GM18526 (cell line): ENCODE data around the gene TNFAIP6.

Experiments
- POLR2A ChIP-seq: IDR thresholded peaks from 3 replicates; pipeline ENCODE4 v1.6.1; 2011; ENCODE audit not compliant: insufficient read length; ENCODE audit errors: extremely low read depth

The TNFAIP6 gene

DNA sequence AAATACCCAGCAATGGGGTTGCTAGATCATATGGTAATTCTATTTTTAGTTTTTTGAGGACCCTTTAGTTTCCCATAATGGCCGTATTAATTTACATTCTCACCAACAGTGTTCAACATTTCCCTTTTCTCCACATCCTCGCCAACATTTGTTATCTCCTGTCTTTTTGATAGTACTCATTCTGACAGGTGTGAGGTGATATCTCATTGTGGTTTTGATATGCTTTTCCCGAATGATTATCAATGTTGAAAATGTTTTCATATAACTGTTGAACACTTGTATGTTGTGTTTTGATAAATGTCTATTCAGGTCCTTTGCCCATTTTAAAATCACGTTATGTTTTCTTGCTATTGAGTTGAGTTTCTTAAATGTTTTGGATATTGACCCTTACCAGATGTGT, 46.5 kb downstream of the TNFAIP6 start:
- TF ChIP-seq POLR2A: no peak

DNA sequence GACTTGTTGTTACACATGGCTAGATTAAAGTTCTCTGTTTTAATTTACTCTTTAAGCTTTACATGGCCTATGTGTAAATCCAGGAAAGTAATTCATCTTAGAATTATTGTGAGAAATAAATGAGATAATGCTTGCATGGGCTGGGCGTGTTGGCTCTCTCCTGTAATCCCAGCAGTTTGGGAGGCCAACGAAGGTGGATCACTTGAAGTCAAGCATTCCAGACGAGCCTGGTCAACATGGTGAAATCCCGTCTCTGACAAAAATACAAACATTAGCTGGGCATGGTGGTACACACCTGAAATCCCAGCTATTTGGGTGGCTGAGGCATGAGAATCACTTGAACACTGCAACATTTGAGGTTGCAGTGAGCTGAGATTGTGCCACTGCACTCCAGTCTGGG, 48.0 kb downstream of the TNFAIP6 start:
- no peak for TF ChIP-seq POLR2A

DNA sequence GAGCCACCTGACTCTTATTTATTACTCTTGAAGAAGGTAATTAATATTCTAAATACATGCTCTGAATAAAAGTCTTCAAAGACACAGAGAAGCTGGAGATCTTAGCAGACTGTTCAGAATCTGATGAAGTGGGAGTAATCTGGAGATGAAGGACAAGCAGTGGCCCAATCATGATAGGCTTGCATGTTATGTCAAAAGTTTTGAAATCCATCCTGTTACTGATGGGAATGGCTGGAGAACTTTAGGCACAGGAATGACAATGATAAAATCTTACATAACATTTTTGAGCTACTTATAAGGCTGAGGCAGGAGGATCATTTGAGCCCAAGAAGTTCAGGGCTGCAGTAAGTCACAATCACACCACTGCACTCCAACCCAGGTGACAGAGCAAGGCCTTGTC, 49.9 kb downstream of the TNFAIP6 start:
- no peak for TF ChIP-seq POLR2A

DNA sequence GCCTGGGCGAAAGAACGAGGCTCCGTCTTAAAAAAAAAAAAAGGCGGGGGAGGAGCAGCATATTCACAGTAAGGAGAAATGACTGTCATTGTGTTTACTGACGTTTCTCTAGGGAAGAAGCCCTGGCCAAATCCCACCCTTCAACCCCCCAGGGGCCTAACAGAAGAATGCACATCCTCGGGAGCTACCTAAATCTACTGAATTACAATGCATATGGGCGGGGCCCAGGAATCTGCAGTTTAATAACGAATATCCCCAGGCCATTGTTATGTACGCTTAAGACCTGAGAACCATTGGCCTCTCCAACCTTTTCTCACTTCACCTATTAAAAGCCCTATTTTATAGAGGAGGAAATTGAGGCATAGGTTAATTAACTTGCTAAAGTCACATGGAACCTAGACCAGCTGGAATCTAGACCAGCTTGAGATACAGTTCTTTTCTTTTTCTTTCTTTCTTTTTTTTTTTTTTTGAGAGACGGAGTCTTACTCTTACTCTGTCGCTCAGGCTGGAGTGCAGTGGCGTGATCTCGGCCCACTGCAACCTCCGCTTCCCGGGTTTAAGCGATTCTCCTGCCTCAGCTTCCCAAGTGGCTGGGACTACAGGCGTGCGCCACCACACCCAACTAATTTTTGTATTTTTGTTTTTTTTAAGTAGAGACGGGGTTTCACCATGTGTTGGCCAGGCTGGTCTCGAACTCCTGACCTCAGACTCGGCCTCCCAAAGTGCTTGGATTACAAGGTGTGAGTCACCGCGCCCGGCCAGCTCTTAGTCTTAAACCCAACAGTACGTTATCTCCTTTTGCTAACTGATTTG, 51.6 kb downstream of the TNFAIP6 start:
- TF ChIP-seq POLR2A: no peak

DNA sequence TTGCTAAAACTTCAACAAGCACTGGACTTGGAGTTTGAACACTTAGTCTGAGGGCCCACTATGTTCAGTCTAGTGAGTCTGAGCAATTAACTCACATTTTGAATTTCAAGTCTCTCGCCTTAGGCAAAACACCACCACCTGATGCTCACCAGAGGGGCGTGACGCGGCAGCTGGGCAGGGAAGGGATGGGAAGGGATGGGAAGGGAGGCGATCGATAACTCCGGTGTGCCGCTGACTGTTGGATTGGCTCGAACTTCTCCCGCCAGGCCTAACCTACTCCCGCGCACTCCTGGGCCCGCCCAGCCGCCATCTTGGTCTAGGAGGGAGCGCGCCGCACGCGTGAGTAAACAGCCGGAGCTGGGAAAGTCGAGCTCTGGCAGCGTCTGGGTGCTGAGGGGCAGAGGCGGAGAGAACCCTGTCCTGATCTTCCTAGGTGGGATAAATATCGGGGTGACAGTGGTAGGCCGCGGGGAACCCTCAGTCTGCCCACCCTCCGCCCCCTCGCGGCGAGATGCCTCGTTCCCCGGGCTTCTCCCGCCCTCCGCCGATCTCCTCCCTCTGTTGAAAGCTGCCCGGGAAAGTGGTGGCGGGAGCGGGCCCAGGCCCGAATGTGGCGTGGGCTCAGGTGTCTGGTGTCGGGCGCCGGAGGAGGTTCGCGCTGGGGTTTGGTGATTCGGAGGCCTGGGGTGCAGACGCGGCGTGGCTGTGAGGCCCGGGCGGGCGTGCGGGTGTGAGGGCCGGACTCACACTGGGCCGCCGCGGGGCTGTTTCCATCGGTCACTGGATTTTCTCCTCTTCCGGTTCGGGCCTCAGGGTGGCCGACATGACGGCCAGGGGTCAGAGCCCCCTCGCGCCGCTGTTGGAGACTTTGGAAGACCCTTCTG, 52.5 kb downstream of the TNFAIP6 start, which contains the start of gene RIF1:
Gene RIF1, plus strand, starts transcription at position 302 of the 884 bp plus-strand sequence. Its CDS starts 522 bp downstream, at position 824.
- peak; percentile 72 for TF ChIP-seq POLR2A

DNA sequence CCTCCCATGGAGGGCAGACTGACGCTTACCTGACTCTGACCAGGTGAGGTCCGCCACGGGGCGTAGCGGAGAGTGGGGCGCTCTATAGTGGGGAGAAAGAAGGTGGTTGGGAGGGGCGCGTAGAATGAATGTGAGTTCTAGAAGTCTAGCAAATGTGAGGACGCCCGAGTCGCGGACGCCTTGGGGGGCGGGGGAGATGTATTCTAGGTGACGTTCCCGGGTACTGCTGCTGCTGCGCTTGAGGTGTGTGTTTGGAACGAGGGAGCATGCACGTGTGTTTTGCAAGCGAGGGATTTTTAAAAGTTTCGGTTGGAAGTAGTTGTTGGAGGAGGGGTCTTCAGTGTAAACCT, 53.1 kb downstream of the TNFAIP6 start:
- TF ChIP-seq POLR2A: no peak

DNA sequence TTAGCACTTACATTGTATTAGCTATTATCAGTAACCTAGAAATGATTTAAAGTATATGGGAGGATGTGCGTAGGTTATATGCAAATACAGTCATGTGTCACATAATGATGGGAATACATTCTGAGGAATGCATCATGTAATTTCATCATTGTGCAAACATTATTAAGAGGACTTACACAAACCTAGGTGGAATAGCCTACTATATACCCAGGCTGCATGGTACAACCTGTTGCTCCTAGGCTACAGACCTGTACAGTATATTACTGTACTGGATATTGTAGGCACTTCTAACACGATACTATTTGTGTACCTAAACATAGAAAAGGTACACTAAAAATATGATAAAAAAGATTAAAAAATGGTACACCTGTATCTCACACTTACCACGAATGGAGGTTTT, 60.3 kb downstream of the TNFAIP6 start:
- no peak for TF ChIP-seq POLR2A

DNA sequence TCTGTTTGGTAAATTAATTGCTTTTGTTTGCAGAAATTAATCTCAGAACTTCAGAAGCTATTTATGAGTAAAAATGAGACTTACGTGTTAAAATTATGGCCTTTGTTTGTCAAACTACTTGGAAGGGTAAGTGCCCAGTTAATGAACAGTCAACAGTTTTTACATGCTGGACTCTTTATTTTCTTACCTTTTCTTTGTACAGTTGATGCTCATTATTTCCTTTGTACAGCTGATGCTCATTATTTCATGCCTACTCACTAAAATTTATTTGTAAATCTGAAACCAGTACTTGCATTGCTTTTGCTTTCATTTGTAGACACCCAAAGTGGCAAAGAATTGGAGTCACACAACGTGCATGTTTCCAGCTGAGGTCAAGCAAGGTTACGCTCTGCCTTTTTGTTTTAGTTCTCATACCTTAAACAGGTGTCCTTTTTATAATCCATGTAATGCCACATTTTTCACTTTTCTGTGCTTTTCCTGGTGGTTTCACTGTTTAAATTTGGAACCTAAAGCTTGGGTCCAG, 65.6 kb downstream of the TNFAIP6 start:
- TF ChIP-seq POLR2A: no peak

DNA sequence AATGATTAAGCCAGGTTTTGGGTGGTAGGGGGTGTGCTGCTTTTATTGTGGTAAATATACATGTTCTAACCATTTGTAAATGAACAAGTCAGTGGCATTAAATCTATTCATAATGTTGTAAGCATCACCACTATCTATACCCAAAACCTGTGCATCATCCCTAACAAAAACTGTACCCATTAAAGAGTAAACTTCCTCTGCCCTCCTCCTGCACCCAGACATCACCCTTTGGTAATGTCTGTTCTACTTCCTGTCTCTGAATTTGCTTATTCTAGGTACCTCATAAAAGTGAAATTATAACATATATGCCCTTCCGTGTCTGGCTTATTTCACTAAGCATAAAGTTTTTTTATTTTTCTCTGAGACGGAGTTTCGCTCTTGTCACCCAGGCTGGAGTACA, 66.4 kb downstream of the TNFAIP6 start:
- TF ChIP-seq POLR2A: no peak
